Gastrocnemius medialis (tissue), 4 donors: ENCODE measurements around the gene CYB561A3. TPM values are rescaled to one million over a fixed set of nuclear protein-coding genes. Genes with fewer than 3 reads are reported as not detected.

Experiments
- ATAC-seq, 2 donors: fragments of 150-250 bp; one replicate each; pipeline ENCODE4 v1.9.1; 2016
- DNase-seq, 2 donors: peaks; one replicate each; pipeline ENCODE4 v3.0.0-alpha.2; 2019
- H3K27ac ChIP-seq, 4 donors: fragments of 200-600 bp; sonication (generic); 1 replicate in 1 of 4; 2 replicates in 3 of 4; pipeline ENCODE4 v1.5.1; 2016 to 2018; ENCODE audit warnings: mild to moderate bottlenecking in 2 of 4, moderate library complexity in 1 of 4
- H3K27me3 ChIP-seq, 3 donors: fragments of 200-600 bp; sonication (generic) in 2 of 3; 1 replicate in 1 of 3; 2 replicates in 2 of 3; pipeline versions ENCODE4 v1.5.1 to v1.6.0; 2016 to 2019; ENCODE audit warnings: mild to moderate bottlenecking in 1 of 3, moderate library complexity in 1 of 3
- H3K36me3 ChIP-seq, 2 donors: fragments of 200-600 bp; sonication (generic) in 1 of 2; one replicate each; pipeline ENCODE4 v1.5.1; 2017 to 2018
- H3K4me1 ChIP-seq, 2 donors: fragments of 200-600 bp; sonication (generic) in 1 of 2; one replicate each; pipeline ENCODE4 v1.5.1; 2016 to 2017; ENCODE audit warnings: mild to moderate bottlenecking in 2 of 2
- H3K4me3 ChIP-seq, 4 donors: fragments of 200-600 bp; sonication (generic) in 3 of 4; 1 replicate in 1 of 4; 2 replicates in 3 of 4; pipeline ENCODE4 v1.5.1; 2016 to 2019; ENCODE audit warnings: mild to moderate bottlenecking in 2 of 4
- H3K9me3 ChIP-seq, 3 donors: fragments of 200-600 bp; sonication (generic) in 2 of 3; 1 replicate in 1 of 3; 2 replicates in 2 of 3; pipeline ENCODE4 v1.5.1; 2016 to 2019
- CTCF ChIP-seq, 5 experiments: fragments of 450-650 bp in 3 of 5; fragments of 200-600 bp in 2 of 5; sonication (generic) in 2 of 5; IDR thresholded peaks in 4 of 5; conservative IDR thresholded peaks in 1 of 5; 1 replicate in 4 of 5; 2 replicates in 1 of 5; pipeline ENCODE4 v1.5.1; 2016 to 2019; ENCODE audit warnings: antibody characterized with exemption in 5 of 5, mild to moderate bottlenecking in 3 of 5, moderate library complexity in 3 of 5
- POLR2A ChIP-seq, 2 donors: fragments of 450-650 bp; IDR thresholded peaks; one replicate each; pipeline ENCODE4 v1.6.1; 2017; ENCODE audit warnings: antibody characterized with exemption in 2 of 2, mild to moderate bottlenecking in 2 of 2, moderate library complexity in 2 of 2
- in situ Hi-C, 4 donors: fragments of 200-750 bp; cut with MboI; loops; one replicate each; pipeline versions ENCODE4 v1.15.0 to v1.8.0; 2017; ENCODE audit warnings: low sequenced_read_pairs in 4 of 4
- intact Hi-C: fragments of 100-400 bp; cut with DNase I; formaldehyde crosslinking; loops from one replicate; pipeline ENCODE4 v1.15.1; 2023; ENCODE audit warnings: low total_unique reads
- total RNA-seq, 4 donors: library from RNA; depleted of rRNA; stranded (reverse); fragments of >200 nt; gene quantifications; one replicate each; pipeline versions ENCODE4 v1.1.0 to v1.2.3, GENCODE V29; 2016

The CYB561A3 gene
- total RNA-seq, 4 donors from 2014 or later = 23.7 to 56.6 (median 26.4) TPM

- in situ Hi-C loops = no loop called here
- intact Hi-C loops = no loop called here
- Histone ChIP-seq H3K36me3 (peaks cover 0 to 51% of the 10 kb centered on the region in 2 donors), H3K4me1 (no peaks in the 10 kb centered on the region), H3K9me3 (no peaks in the 10 kb centered on the region), H3K4me3 (no peak overlapping the region), H3K27me3 (no peaks in the 10 kb centered on the region), H3K27ac (no peak overlapping the region)
- ATAC-seq (no peak), DNase-seq (no peak)
- TF ChIP-seq POLR2A (IDR thresholded peaks at IDR 0.05) (no peak), CTCF (IDR thresholded peaks at IDR 0.05 in 4 of 5, conservative IDR thresholded peaks at IDR 0.05 in 1 of 5) (no peak)
Measured at GRCh38 chr11:61353131-61354067, 8.3 kb downstream of the CYB561A3 start.

- in situ Hi-C loops = no loop called here
- no peak for ATAC-seq
- no peaks in the 10 kb centered on the region for H3K27me3 ChIP-seq
- H3K36me3 ChIP-seq = peaks cover 0 to 58% of the 10 kb centered on the region in 2 donors
- no peak for DNase-seq
- H3K27ac ChIP-seq = no peak overlapping the region
- no peaks in the 10 kb centered on the region for H3K4me1 ChIP-seq
- no peak overlapping the region for H3K4me3 ChIP-seq
- intact Hi-C loops = no loop called here
- no peaks in the 10 kb centered on the region for H3K9me3 ChIP-seq
- TF ChIP-seq POLR2A (IDR thresholded peaks at IDR 0.05) (no peak), CTCF (IDR thresholded peaks at IDR 0.05 in 4 of 5, conservative IDR thresholded peaks at IDR 0.05 in 1 of 5) (no peak)
Measured at GRCh38 chr11:61352038-61352437, 9.6 kb downstream of the CYB561A3 start.

- Histone ChIP-seq H3K4me3 (no peak overlapping the region), H3K27me3 (no peaks in the 10 kb centered on the region), H3K36me3 (peaks cover 0 to 58% of the 10 kb centered on the region in 2 donors), H3K27ac (no peak overlapping the region), H3K4me1 (no peaks in the 10 kb centered on the region), H3K9me3 (no peaks in the 10 kb centered on the region)
- no peak for TF ChIP-seq CTCF (IDR thresholded peaks at IDR 0.05 in 4 of 5, conservative IDR thresholded peaks at IDR 0.05 in 1 of 5)
- TF ChIP-seq POLR2A (IDR thresholded peaks at IDR 0.05) = no peak
- in situ Hi-C loops = no loop called here
- ATAC-seq = no peak
- intact Hi-C loops = no loop called here
- DNase-seq = no peak
Measured at GRCh38 chr11:61350803-61351202, 10.9 kb downstream of the CYB561A3 start.

- intact Hi-C loops (no loop called here), in situ Hi-C loops (no loop called here)
- H3K9me3 ChIP-seq = no peaks in the 10 kb centered on the region
- H3K4me1 ChIP-seq = no peaks in the 10 kb centered on the region
- H3K27ac ChIP-seq = no peak overlapping the region
- no peak for TF ChIP-seq POLR2A (IDR thresholded peaks at IDR 0.05)
- TF ChIP-seq CTCF (IDR thresholded peaks at IDR 0.05 in 4 of 5, conservative IDR thresholded peaks at IDR 0.05 in 1 of 5) = no peak
- no peaks in the 10 kb centered on the region for H3K27me3 ChIP-seq
- peaks cover 0 to 58% of the 10 kb centered on the region in 2 donors for H3K36me3 ChIP-seq
- no peak overlapping the region for H3K4me3 ChIP-seq
- DNase-seq (no peak), ATAC-seq (no peak)
Measured at GRCh38 chr11:61350336-61350735, 11.3 kb downstream of the CYB561A3 start.
